ENCODE data around the gene NUP37.

DNA sequence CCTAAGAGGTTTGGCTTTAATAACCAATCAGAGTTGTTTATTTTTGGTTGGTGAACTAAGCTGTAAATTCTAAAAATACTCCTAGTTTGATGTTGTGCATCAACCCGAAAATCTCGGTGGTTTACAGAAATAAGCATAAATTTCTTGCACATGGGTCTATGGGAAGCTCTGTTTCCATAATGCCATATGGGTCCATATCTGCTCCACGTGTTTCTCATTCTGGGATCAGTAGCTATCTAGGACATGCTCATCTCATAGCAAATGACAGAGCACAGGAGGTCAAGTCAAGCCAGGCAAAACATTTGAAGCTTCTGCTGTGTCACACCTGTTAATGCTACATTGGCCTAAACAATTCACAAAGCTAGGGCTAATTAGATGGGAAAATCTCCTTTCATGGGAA lies 23.1 kb downstream of the NUP37 start:
- TF ChIP-seq, protein P1, sequence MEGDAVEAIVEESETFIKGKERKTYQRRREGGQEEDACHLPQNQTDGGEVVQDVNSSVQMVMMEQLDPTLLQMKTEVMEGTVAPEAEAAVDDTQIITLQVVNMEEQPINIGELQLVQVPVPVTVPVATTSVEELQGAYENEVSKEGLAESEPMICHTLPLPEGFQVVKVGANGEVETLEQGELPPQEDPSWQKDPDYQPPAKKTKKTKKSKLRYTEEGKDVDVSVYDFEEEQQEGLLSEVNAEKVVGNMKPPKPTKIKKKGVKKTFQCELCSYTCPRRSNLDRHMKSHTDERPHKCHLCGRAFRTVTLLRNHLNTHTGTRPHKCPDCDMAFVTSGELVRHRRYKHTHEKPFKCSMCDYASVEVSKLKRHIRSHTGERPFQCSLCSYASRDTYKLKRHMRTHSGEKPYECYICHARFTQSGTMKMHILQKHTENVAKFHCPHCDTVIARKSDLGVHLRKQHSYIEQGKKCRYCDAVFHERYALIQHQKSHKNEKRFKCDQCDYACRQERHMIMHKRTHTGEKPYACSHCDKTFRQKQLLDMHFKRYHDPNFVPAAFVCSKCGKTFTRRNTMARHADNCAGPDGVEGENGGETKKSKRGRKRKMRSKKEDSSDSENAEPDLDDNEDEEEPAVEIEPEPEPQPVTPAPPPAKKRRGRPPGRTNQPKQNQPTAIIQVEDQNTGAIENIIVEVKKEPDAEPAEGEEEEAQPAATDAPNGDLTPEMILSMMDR (conservative IDR thresholded peaks at IDR 0.05; ENCODE audit: low read depth in 2 of 2), result no peak
- no peak for TF ChIP-seq CREB1 (CRISPR knock-in tag; IDR thresholded peaks at IDR 0.05; ENCODE audit: low read depth)
- TF ChIP-seq POLR2AphosphoS5 (IDR thresholded peaks at IDR 0.05; ENCODE audit: low read depth), result no peak
- no peak for TF ChIP-seq EZH2 (IDR thresholded peaks at IDR 0.05; ENCODE audit: low read depth, unreplicated experiment)
- no peak for TF ChIP-seq EZH2phosphoT487 (IDR thresholded peaks at IDR 0.05; ENCODE audit: unreplicated experiment)
- TF ChIP-seq REST (IDR thresholded peaks at IDR 0.05; ENCODE audit: unreplicated experiment), result no peak
- TF ChIP-seq, protein P2, sequence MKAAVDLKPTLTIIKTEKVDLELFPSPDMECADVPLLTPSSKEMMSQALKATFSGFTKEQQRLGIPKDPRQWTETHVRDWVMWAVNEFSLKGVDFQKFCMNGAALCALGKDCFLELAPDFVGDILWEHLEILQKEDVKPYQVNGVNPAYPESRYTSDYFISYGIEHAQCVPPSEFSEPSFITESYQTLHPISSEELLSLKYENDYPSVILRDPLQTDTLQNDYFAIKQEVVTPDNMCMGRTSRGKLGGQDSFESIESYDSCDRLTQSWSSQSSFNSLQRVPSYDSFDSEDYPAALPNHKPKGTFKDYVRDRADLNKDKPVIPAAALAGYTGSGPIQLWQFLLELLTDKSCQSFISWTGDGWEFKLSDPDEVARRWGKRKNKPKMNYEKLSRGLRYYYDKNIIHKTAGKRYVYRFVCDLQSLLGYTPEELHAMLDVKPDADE (IDR thresholded peaks at IDR 0.05), result no peak
- no peak for TF ChIP-seq STAT1 (IDR thresholded peaks at IDR 0.05; ENCODE audit: unreplicated experiment)
- TF ChIP-seq JUNB (IDR thresholded peaks at IDR 0.05; ENCODE audit: unreplicated experiment), result no peak
